ENCODE measurements around the gene CCNY.
A peak's percentile ranks its signal among the peaks of the same experiment; 100 is the strongest.

The CCNY gene

GRCh38 chr10:35458500-35459448 is 122.5 kb downstream of the CCNY start:
- no peak for DNase-seq

GRCh38 chr10:35459449-35459847 is 123.1 kb downstream of the CCNY start:
- DNase-seq, result no peak

GRCh38 chr10:35460852-35461460 is 124.6 kb downstream of the CCNY start:
- DNase-seq, result no peak

GRCh38 chr10:35462491-35462934 is 126.2 kb downstream of the CCNY start:
- peak; percentile 81 for DNase-seq

- DNase-seq, result no peak
Measured at GRCh38 chr10:35463105-35463867, 127.0 kb downstream of the CCNY start.

- no peak for DNase-seq
Measured at GRCh38 chr10:35463878-35464277, 127.6 kb downstream of the CCNY start.

GRCh38 chr10:35464825-35465456 is 128.6 kb downstream of the CCNY start:
- no peak for DNase-seq

- DNase-seq, result no peak
Measured at GRCh38 chr10:35465673-35466072, 129.4 kb downstream of the CCNY start.

- DNase-seq, result no peak
Measured at GRCh38 chr10:35466170-35466569, 129.9 kb downstream of the CCNY start.

GRCh38 chr10:35466661-35467060 is 130.4 kb downstream of the CCNY start:
- no peak for DNase-seq

GRCh38 chr10:35467186-35467585 is 130.9 kb downstream of the CCNY start:
- DNase-seq, result no peak

GRCh38 chr10:35470248-35470924 is 134.1 kb downstream of the CCNY start:
- peak; percentile 56 for DNase-seq

GRCh38 chr10:35470925-35471315 is 134.6 kb downstream of the CCNY start:
- no peak for DNase-seq

- DNase-seq, result no peak
Measured at GRCh38 chr10:35471435-35471834, 135.1 kb downstream of the CCNY start.

GRCh38 chr10:35480142-35480541 is 143.8 kb downstream of the CCNY start:
- DNase-seq, result no peak

- DNase-seq, result no peak
Measured at GRCh38 chr10:35481413-35481812, 145.1 kb downstream of the CCNY start.

GRCh38 chr10:35486297-35486990 is 150.1 kb downstream of the CCNY start:
- no peak for DNase-seq

- DNase-seq, result no peak
Measured at GRCh38 chr10:35487336-35488034, 151.2 kb downstream of the CCNY start.

GRCh38 chr10:35488228-35488627 is 151.9 kb downstream of the CCNY start:
- no peak for DNase-seq

- DNase-seq, result no peak
Measured at GRCh38 chr10:35492386-35493195, 156.3 kb downstream of the CCNY start.
